Esophagus muscularis mucosa (tissue), 4 donors: ENCODE measurements around the gene RFTN1.
A peak's percentile ranks its signal among the peaks of the same experiment; 100 is the strongest.

ENCODE experiments used
- EP300 ChIP-seq: sonication (generic); formaldehyde crosslinking; IDR thresholded peaks from one replicate; pipeline ENCODE4 v1.6.1; 2017; ENCODE audit warnings: antibody characterized with exemption
- POLR2A ChIP-seq: fragments of 450-650 bp; IDR thresholded peaks from one replicate; pipeline ENCODE4 v1.6.1; 2017; ENCODE audit warnings: antibody characterized with exemption, moderate library complexity, mild to moderate bottlenecking, low read depth
- POLR2AphosphoS5 ChIP-seq, 2 donors: sonication (generic); formaldehyde crosslinking; IDR thresholded peaks; one replicate each; pipeline ENCODE4 v1.6.1; 2017; ENCODE audit warnings: antibody characterized with exemption in 2 of 2
- TF ChIP-seq, protein P1 (sequence below), 3 experiments: fragments of 200-600 bp in 2 of 3; fragments of 450-650 bp in 1 of 3; sonication (generic) in 2 of 3; IDR thresholded peaks; one replicate each; pipeline ENCODE4 v1.5.1; 2017 to 2019; ENCODE audit warnings: antibody characterized with exemption in 3 of 3, mild to moderate bottlenecking in 2 of 3, moderate library complexity in 1 of 3

DNA sequence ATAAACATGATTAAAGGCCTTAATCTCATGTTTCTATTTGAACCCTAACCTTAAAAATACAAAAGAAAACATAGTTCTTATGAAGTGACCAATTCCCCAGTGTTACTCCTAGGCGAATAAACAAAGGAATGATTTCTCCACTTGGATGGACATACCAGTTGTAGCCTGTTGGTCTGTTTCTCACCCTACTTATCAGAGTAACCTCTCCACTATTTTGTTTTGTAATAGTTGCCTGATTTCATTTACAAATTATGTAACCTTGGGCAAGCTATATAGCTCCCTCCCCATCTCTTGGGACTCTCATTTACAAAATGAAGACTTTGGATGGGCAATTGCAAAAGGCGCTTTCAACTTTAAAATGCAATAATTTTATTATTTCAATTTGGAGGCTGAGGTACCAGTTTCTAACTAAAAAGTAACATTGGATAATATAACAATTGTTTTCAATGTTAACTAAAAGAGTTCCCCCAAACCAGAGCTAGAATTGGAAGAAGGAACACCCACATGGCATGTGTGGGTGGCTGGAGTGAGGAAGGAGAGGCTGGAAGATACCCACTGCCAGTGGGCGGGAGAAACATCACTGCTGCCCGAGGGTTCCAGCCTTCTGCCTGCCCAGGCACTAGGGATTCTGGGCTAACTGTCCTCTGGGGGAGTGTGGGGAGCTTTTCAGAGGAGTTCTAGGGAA lies 74.2 kb downstream of the RFTN1 start:
- TF ChIP-seq, protein P1, sequence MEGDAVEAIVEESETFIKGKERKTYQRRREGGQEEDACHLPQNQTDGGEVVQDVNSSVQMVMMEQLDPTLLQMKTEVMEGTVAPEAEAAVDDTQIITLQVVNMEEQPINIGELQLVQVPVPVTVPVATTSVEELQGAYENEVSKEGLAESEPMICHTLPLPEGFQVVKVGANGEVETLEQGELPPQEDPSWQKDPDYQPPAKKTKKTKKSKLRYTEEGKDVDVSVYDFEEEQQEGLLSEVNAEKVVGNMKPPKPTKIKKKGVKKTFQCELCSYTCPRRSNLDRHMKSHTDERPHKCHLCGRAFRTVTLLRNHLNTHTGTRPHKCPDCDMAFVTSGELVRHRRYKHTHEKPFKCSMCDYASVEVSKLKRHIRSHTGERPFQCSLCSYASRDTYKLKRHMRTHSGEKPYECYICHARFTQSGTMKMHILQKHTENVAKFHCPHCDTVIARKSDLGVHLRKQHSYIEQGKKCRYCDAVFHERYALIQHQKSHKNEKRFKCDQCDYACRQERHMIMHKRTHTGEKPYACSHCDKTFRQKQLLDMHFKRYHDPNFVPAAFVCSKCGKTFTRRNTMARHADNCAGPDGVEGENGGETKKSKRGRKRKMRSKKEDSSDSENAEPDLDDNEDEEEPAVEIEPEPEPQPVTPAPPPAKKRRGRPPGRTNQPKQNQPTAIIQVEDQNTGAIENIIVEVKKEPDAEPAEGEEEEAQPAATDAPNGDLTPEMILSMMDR (IDR thresholded peaks at IDR 0.05), result no peak
- TF ChIP-seq POLR2AphosphoS5 (IDR thresholded peaks at IDR 0.05) (peak in 1 of 2 donors; percentile 11), POLR2A (no peak), EP300 (no peak)
